Neural progenitor cell (in vitro differentiated cells): Measurements from ENCODE around the gene PGBD5. TPM values are rescaled to one million over a fixed set of nuclear protein-coding genes. Genes with fewer than 3 reads are reported as not detected.

ENCODE experiments used
- DNase-seq: peaks from one replicate; pipeline ENCODE4 v3.0.0-alpha.2; 2016; ENCODE audit warnings: low spot score
- H2AFZ ChIP-seq: fragments of 200-600 bp; sonication (generic); replicated peaks from 2 replicates; pipeline ENCODE4 v1.6.1; 2016; ENCODE audit warnings: antibody characterized with exemption
- H3F3A ChIP-seq: fragments of 200-600 bp; sonication (generic); 2 replicates; pipeline ENCODE4 v1.6.1; 2016; ENCODE audit warnings: antibody characterized with exemption, low read depth
- H3K27ac ChIP-seq: fragments of 200-600 bp; sonication (generic); 2 replicates; pipeline ENCODE4 v1.5.1; 2016; ENCODE audit warnings: mild to moderate bottlenecking
- H3K27me3 ChIP-seq: fragments of 200-600 bp; sonication (generic); 2 replicates; pipeline ENCODE4 v1.6.1; 2016; ENCODE audit warnings: mild to moderate bottlenecking, moderate library complexity
- H3K36me3 ChIP-seq: fragments of 200-600 bp; sonication (generic); 2 replicates; pipeline ENCODE4 v1.5.1; 2016
- H3K4me1 ChIP-seq: fragments of 200-600 bp; sonication (generic); 2 replicates; pipeline ENCODE4 v1.6.1; 2016; ENCODE audit warnings: mixed run types
- H3K4me2 ChIP-seq: fragments of 200-600 bp; sonication (generic); 2 replicates; pipeline ENCODE4 v1.6.1; 2016
- H3K4me3 ChIP-seq: fragments of 200-600 bp; sonication (generic); 2 replicates; pipeline ENCODE4 v1.5.1; 2016
- H3K79me2 ChIP-seq: fragments of 200-600 bp; sonication (generic); 2 replicates; pipeline ENCODE4 v1.6.1; 2016; ENCODE audit warnings: low read depth
- H3K9ac ChIP-seq: fragments of 200-600 bp; sonication (generic); 2 replicates; pipeline ENCODE4 v1.6.1; 2016
- H3K9me3 ChIP-seq: fragments of 200-600 bp; sonication (generic); 2 replicates; pipeline ENCODE4 v1.5.1; 2016; ENCODE audit warnings: low read depth
- H4K20me1 ChIP-seq: fragments of 200-600 bp; sonication (generic); 2 replicates; pipeline ENCODE4 v1.6.1; 2016; ENCODE audit warnings: low read depth
- H3K27ac Mint-ChIP-seq: 3 replicates; pipeline ENCODE4 v1.8.0; 2021; ENCODE audit warnings: mixed read lengths
- H3K27me3 Mint-ChIP-seq: 2 replicates; pipeline ENCODE4 v1.8.0; 2022; ENCODE audit warnings: low read depth, mild to moderate bottlenecking, inconsistent platforms, moderate library complexity, mixed read lengths; ENCODE audit not compliant: insufficient read depth
- H3K36me3 Mint-ChIP-seq: 3 replicates; pipeline ENCODE4 v1.8.0; 2021; ENCODE audit warnings: mixed read lengths
- H3K4me1 Mint-ChIP-seq: 3 replicates; pipeline ENCODE4 v1.8.0; 2021; ENCODE audit warnings: mixed read lengths
- H3K4me3 Mint-ChIP-seq: 3 replicates; pipeline ENCODE4 v1.8.0; 2021; ENCODE audit warnings: mild to moderate bottlenecking, moderate library complexity, mixed read lengths
- H3K9me3 Mint-ChIP-seq: 3 replicates; pipeline ENCODE4 v1.8.0; 2020; ENCODE audit warnings: mixed read lengths
- EZH2 ChIP-seq: fragments of 200-600 bp; sonication (generic); IDR thresholded peaks from 2 replicates; pipeline ENCODE4 v1.6.1; 2017; ENCODE audit warnings: antibody characterized with exemption, mild to moderate bottlenecking, moderate library complexity
- EZH2phosphoT487 ChIP-seq: fragments of 200-600 bp; sonication (generic); IDR thresholded peaks from 2 replicates; pipeline ENCODE4 v1.6.1; 2017; ENCODE audit warnings: antibody characterized with exemption
- total RNA-seq: library from RNA; depleted of rRNA; stranded (reverse); fragments of >200 nt; gene quantifications from 2 replicates; pipeline ENCODE4 v1.2.3, GENCODE V29; 2015; ENCODE audit warnings: low replicate concordance
- TF ChIP-seq, protein P1 (sequence below): fragments of 200-600 bp; sonication (generic); IDR thresholded peaks from 2 replicates; pipeline ENCODE4 v1.5.1; 2017; ENCODE audit warnings: antibody characterized with exemption, mild to moderate bottlenecking

PGBD5 gene
- total RNA-seq, 1 donor from 2014 or later: 1.2 TPM

GRCh38 chr1:230431527-230431926, 5.4 kb upstream of the PGBD5 start:
- Mint-ChIP-seq H3K4me3 (no peak overlapping the region), H3K27me3 (peaks cover 10% of the 10 kb centered on the region), H3K4me1 (peaks cover 27% of the 10 kb centered on the region), H3K27ac (no peak overlapping the region), H3K36me3 (no peaks in the 10 kb centered on the region), H3K9me3 (peaks cover 2% of the 10 kb centered on the region)
- no peak overlapping the region for H3K9ac ChIP-seq
- no peak overlapping the region for H3K4me3 ChIP-seq
- no peaks in the 10 kb centered on the region for H3K9me3 ChIP-seq
- H3K27ac ChIP-seq: no peak overlapping the region
- H2AFZ ChIP-seq: no peak overlapping the region
- H3K4me2 ChIP-seq: no peak overlapping the region
- H3K4me1 ChIP-seq: peaks cover 30% of the 10 kb centered on the region
- H3K79me2 ChIP-seq: no peaks in the 10 kb centered on the region
- TF ChIP-seq, protein P1, sequence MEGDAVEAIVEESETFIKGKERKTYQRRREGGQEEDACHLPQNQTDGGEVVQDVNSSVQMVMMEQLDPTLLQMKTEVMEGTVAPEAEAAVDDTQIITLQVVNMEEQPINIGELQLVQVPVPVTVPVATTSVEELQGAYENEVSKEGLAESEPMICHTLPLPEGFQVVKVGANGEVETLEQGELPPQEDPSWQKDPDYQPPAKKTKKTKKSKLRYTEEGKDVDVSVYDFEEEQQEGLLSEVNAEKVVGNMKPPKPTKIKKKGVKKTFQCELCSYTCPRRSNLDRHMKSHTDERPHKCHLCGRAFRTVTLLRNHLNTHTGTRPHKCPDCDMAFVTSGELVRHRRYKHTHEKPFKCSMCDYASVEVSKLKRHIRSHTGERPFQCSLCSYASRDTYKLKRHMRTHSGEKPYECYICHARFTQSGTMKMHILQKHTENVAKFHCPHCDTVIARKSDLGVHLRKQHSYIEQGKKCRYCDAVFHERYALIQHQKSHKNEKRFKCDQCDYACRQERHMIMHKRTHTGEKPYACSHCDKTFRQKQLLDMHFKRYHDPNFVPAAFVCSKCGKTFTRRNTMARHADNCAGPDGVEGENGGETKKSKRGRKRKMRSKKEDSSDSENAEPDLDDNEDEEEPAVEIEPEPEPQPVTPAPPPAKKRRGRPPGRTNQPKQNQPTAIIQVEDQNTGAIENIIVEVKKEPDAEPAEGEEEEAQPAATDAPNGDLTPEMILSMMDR: no peak
- TF ChIP-seq EZH2phosphoT487 (no peak), EZH2 (no peak)
- peaks cover 22% of the 10 kb centered on the region for H3F3A ChIP-seq
- H4K20me1 ChIP-seq: peaks cover 10% of the 10 kb centered on the region
- H3K27me3 ChIP-seq: peaks cover 9% of the 10 kb centered on the region
- DNase-seq: no peak
- H3K36me3 ChIP-seq: no peaks in the 10 kb centered on the region

GRCh38 chr1:230430499-230430898, 4.4 kb upstream of the PGBD5 start:
- H3K9ac ChIP-seq: no peak overlapping the region
- H3K4me1 Mint-ChIP-seq: peaks cover 27% of the 10 kb centered on the region
- H3K4me3 Mint-ChIP-seq: no peak overlapping the region
- no peaks in the 10 kb centered on the region for H3K79me2 ChIP-seq
- peaks cover 10% of the 10 kb centered on the region for H3K27me3 Mint-ChIP-seq
- no peak for DNase-seq
- H3K4me2 ChIP-seq: no peak overlapping the region
- H4K20me1 ChIP-seq: peaks cover 10% of the 10 kb centered on the region
- peaks cover 30% of the 10 kb centered on the region for H3K4me1 ChIP-seq
- peaks cover 11% of the 10 kb centered on the region for H3K27me3 ChIP-seq
- no peak for TF ChIP-seq EZH2
- TF ChIP-seq EZH2phosphoT487: no peak
- TF ChIP-seq, protein P1: no peak
- H3K27ac Mint-ChIP-seq: no peak overlapping the region
- no peak overlapping the region for H3K4me3 ChIP-seq
- no peaks in the 10 kb centered on the region for H3K36me3 ChIP-seq
- no peak overlapping the region for H3K27ac ChIP-seq
- H3K9me3 ChIP-seq: no peaks in the 10 kb centered on the region
- H3K9me3 Mint-ChIP-seq: no peaks in the 10 kb centered on the region
- no peaks in the 10 kb centered on the region for H3K36me3 Mint-ChIP-seq
- H2AFZ ChIP-seq: no peak overlapping the region
- peaks cover 22% of the 10 kb centered on the region for H3F3A ChIP-seq

DNA sequence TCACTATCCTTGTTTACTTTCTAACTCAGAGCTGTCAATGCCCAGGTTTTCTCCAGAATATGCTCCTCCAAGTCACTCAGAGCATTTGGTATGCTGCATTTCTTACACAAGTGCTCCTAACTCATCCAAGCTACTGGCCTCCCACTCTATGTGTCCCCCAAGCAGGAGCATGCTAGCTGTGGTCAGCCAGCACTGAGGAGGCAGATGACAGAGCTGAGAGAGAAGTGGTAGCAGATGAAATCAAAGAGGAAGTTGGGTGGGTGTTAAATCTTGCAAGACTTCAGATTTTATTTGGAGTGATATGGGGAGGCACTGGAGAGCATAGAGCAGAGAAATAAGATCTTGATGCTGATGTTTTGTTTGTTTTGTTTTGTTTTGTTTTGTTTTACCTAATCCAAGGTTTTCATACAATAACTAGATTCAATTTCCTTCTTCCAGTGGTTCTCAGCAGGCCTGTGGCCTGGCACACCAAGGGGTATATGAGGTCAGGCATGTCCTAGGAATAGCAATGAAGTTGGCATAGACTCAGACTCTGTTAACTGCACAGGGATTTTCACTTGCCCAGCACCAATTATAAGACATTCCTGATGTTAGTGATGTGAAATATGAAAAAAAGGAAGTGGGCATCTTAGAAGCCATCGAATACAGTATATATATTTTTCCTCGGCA, 3.1 kb upstream of the PGBD5 start:
- Mint-ChIP-seq H3K27me3 (peaks cover 17% of the 10 kb centered on the region), H3K9me3 (no peaks in the 10 kb centered on the region), H3K4me3 (peak overlapping the region; percentile 46), H3K4me1 (peaks cover 37% of the 10 kb centered on the region), H3K36me3 (no peaks in the 10 kb centered on the region), H3K27ac (no peak overlapping the region)
- Histone ChIP-seq H3K9me3 (no peaks in the 10 kb centered on the region), H3K79me2 (no peaks in the 10 kb centered on the region), H4K20me1 (peaks cover 21% of the 10 kb centered on the region), H3K27me3 (peaks cover 24% of the 10 kb centered on the region), H2AFZ (peak overlapping the region; percentile 54), H3K36me3 (no peaks in the 10 kb centered on the region), H3K27ac (no peak overlapping the region), H3K4me3 (no peak overlapping the region), H3K9ac (no peak overlapping the region), H3K4me2 (no peak overlapping the region), H3K4me1 (peaks cover 41% of the 10 kb centered on the region), H3F3A (peaks cover 31% of the 10 kb centered on the region)
- no peak for DNase-seq
- TF ChIP-seq EZH2phosphoT487: no peak
- TF ChIP-seq, protein P1: no peak
- TF ChIP-seq EZH2: no peak
